Thyroid gland (tissue), 4 donors: ENCODE measurements around the gene SLC35A4.

ENCODE experiments used
- POLR2A ChIP-seq, 2 donors: fragments of 450-650 bp; IDR thresholded peaks; one replicate each; pipeline ENCODE4 v1.6.1; 2017; ENCODE audit warnings: antibody characterized with exemption in 2 of 2, mild to moderate bottlenecking in 2 of 2, moderate library complexity in 1 of 2
- TF ChIP-seq, protein P1 (sequence below), 6 experiments: fragments of 200-600 bp in 3 of 6; fragments of 450-650 bp in 3 of 6; sonication (generic) in 3 of 6; IDR thresholded peaks; one replicate each; pipeline ENCODE4 v1.5.1; 2016 to 2019; ENCODE audit warnings: antibody characterized with exemption in 6 of 6, mild to moderate bottlenecking in 2 of 6, inconsistent platforms in 1 of 6, moderate library complexity in 1 of 6

DNA sequence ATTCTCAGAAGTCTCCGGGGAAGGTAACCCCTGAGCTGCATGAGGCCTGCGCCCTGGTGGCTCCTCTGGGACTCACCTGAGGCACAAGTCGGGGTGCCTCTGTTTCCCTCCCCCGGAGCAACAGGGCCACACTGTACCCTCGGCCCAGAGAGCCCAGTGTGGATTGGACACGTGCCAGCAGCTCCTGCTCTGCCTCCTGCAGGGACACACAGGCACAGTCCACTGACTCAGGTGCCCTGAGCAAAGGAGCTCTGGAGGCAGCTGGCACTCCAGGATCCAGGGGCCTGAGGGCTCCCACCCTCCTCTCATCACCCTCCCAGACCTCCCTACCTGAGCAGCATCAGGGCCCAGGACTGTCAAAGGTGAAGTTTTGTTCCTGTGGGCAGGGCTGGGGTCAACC lies 29.5 kb downstream of the SLC35A4 start:
- TF ChIP-seq POLR2A (IDR thresholded peaks at IDR 0.05) = no peak
- TF ChIP-seq, protein P1, sequence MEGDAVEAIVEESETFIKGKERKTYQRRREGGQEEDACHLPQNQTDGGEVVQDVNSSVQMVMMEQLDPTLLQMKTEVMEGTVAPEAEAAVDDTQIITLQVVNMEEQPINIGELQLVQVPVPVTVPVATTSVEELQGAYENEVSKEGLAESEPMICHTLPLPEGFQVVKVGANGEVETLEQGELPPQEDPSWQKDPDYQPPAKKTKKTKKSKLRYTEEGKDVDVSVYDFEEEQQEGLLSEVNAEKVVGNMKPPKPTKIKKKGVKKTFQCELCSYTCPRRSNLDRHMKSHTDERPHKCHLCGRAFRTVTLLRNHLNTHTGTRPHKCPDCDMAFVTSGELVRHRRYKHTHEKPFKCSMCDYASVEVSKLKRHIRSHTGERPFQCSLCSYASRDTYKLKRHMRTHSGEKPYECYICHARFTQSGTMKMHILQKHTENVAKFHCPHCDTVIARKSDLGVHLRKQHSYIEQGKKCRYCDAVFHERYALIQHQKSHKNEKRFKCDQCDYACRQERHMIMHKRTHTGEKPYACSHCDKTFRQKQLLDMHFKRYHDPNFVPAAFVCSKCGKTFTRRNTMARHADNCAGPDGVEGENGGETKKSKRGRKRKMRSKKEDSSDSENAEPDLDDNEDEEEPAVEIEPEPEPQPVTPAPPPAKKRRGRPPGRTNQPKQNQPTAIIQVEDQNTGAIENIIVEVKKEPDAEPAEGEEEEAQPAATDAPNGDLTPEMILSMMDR (IDR thresholded peaks at IDR 0.05) = no peak
